Activated CD4-positive, alpha-beta T cell treated with anti-CD3 and anti-CD28 coated beads, Interleukin-10, Interleukin-2, amounts not matched to agents 100 ng/mL and 50 ng/mL, durations not matched to agents 16 hours and 8 hours (primary cell): ENCODE data around the gene CSGALNACT2.
A peak's percentile ranks its signal among the peaks of the same experiment; 100 is the strongest.

Experiments used
- DNase-seq: peaks from one replicate; pipeline ENCODE4 v3.0.0-alpha.2; 2020

The CSGALNACT2 gene

GRCh38 chr10:43112608-43112961 lies 25.7 kb upstream of the CSGALNACT2 start:
- no peak for DNase-seq

GRCh38 chr10:43113201-43114087 lies 24.8 kb upstream of the CSGALNACT2 start:
- DNase-seq: no peak

- no peak for DNase-seq
Measured at GRCh38 chr10:43114088-43114742, 24.0 kb upstream of the CSGALNACT2 start.

- DNase-seq: no peak
Measured at GRCh38 chr10:43114743-43115611, 23.3 kb upstream of the CSGALNACT2 start.

GRCh38 chr10:43115881-43116595 lies 22.2 kb upstream of the CSGALNACT2 start:
- no peak for DNase-seq

GRCh38 chr10:43116596-43116995 lies 21.6 kb upstream of the CSGALNACT2 start:
- no peak for DNase-seq

GRCh38 chr10:43117031-43117776 lies 21.0 kb upstream of the CSGALNACT2 start:
- DNase-seq: no peak

GRCh38 chr10:43117777-43118583 lies 20.3 kb upstream of the CSGALNACT2 start:
- DNase-seq: no peak

GRCh38 chr10:43118631-43119415 lies 19.4 kb upstream of the CSGALNACT2 start:
- DNase-seq: no peak

- DNase-seq: no peak
Measured at GRCh38 chr10:43119416-43120115, 18.7 kb upstream of the CSGALNACT2 start.

GRCh38 chr10:43120116-43120928 lies 17.9 kb upstream of the CSGALNACT2 start:
- DNase-seq: no peak

GRCh38 chr10:43120929-43121314 lies 17.3 kb upstream of the CSGALNACT2 start:
- DNase-seq: peak; percentile 96

- no peak for DNase-seq
Measured at GRCh38 chr10:43121444-43121843, 16.8 kb upstream of the CSGALNACT2 start.

GRCh38 chr10:43122096-43122495 lies 16.1 kb upstream of the CSGALNACT2 start:
- DNase-seq: no peak

GRCh38 chr10:43122826-43123225 lies 15.4 kb upstream of the CSGALNACT2 start:
- DNase-seq: no peak

- no peak for DNase-seq
Measured at GRCh38 chr10:43123361-43124093, 14.7 kb upstream of the CSGALNACT2 start.

- DNase-seq: no peak
Measured at GRCh38 chr10:43124094-43124521, 14.1 kb upstream of the CSGALNACT2 start.
